ENCODE measurements around the gene RNF31. TPM values are rescaled to one million over a fixed set of nuclear protein-coding genes. Genes with fewer than 3 reads are reported as not detected.

The RNF31 gene
- polyA plus RNA-seq, 3 donors, result 41.5 to 46.9 (median 43.4) TPM

GRCh38 chr14:24181371-24182077 lies 34.2 kb downstream of the RNF31 start:
- no peak for DNase-seq (ENCODE audit: low read depth in 3 of 3, low spot score in 2 of 3)

GRCh38 chr14:24182110-24182882 lies 35.0 kb downstream of the RNF31 start:
- no peak for DNase-seq (ENCODE audit: low read depth in 3 of 3, low spot score in 2 of 3)

- DNase-seq (ENCODE audit: low read depth in 3 of 3, low spot score in 2 of 3), result no peak
Observed at GRCh38 chr14:24183014-24183481, 35.8 kb downstream of the RNF31 start.

DNA sequence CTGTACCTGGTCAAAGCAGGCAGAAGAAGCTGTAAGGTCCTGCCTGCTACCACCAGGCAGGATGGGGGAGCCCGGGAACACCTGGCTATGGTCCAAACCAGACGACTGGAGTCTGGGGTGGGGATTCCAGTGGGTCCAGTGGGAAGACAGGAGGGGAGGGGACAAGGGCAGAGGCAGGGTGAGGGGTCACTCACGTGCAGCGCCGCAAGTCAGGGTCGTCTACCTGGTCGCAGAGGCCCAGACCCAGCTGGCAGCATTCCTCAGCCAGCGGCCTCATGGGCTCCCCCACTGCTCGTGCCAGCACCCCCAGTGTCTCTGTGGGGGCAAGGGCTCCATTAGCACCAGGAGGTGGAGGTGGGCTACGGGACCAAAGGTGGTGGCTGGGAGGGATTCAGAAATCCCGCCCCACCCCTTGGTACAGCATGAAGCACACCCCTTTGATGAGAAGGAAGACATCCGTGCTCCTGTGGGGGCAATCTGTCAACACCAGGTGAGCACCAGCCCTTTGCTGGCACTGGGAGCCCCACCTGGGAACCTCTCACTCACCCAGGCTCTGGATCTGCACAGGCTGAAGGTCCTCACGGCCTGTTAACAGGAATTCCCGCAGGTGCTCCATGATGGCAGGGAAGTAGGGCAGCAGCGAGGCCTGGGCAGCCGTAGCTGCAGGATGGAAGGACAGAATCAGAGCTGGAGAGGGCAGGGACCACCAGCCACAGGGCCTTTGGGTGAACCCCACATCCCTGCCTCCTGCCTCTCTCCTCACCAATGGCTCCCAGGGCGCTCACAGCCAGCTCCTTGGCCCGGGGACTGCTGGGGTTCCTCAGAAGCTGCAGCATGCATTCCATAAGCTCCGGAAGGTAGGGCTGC lies 37.0 kb downstream of the RNF31 start:
- no peak for DNase-seq (ENCODE audit: low read depth in 3 of 3, low spot score in 2 of 3)

GRCh38 chr14:24185026-24185425 lies 37.7 kb downstream of the RNF31 start:
- no peak for DNase-seq (ENCODE audit: low read depth in 3 of 3, low spot score in 2 of 3)

DNA sequence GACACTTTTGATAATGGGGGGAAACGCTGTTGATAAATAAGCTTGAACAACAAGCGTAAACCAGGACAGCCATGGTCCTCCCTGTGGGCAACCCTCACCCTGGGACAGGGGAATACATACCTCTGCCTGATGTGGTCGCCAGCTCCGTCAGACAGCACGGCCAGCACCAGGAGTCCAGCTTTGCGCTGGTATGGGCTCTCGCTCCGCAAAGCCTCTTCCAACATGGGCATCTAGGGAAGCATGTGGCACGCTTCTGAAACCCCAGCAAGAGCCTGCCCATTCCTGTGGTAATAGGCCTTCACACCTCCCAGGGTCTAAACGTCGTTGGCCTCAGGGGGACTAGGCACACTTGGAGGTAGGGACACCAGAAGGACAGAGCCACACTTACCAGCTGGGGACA lies 38.4 kb downstream of the RNF31 start:
- DNase-seq (ENCODE audit: low read depth in 3 of 3, low spot score in 2 of 3), result no peak

DNA sequence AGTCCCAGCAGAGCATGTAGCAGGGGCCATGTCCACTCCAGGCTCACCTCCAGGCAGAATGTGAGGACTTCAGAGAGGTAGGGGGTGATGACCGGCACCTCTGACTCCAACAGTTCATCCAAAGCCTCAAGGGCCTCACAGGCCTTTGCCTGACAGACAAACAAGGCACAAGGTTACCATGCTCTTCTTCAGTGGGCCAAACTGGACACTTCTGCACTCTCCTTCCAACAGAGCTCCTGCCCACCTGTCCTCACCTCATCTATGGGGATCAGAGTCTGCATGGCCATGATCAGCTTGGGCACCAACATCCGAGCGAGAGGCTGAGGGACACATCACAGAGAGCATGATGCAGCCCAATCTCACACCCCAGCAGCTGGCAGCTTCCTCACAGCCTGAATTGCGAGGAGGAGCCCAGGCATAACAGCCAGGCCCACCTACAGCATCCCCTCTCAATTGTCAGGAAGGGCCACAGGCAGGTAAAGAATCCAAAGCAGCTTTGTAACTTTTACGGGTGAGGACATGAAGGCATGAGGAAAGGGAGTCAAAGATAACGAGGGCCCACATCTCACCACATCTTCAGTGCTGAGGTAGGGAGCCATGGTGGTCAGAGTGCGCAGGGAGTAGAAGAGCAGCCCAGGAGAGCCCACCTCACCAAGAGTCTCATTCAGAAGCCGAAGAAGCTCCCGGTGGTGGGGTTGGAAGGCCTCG lies 39.7 kb downstream of the RNF31 start:
- DNase-seq (ENCODE audit: low read depth in 3 of 3, low spot score in 2 of 3), result no peak

DNA sequence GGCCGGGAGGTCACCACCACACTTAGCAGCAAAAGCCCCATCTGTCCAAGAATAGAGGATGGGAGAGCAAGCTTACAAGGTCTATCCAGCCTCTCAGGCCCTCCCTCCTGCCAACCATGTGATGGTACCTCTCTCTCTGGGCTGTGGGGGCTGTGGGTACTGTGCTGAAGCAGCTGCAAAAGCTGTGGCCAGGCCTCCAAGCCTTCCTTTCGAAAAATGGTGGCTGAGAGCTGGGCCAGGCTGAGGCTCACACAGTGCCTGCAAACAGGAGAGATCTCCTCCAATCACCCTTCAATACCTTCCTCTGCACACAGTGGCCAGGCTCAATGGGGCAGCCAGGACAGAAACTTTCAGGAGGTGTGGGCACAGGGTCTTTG lies 40.2 kb downstream of the RNF31 start:
- no peak for DNase-seq (ENCODE audit: low read depth in 3 of 3, low spot score in 2 of 3)

GRCh38 chr14:24188251-24189058 lies 41.2 kb downstream of the RNF31 start, which contains the start of gene IPO4:
TSS of gene IPO4 (minus strand) at chr14:24188816. CDS start at chr14:24188787, 29 bp downstream.
- peak; percentile 83 to 94 (median 92) for DNase-seq (ENCODE audit: low read depth in 3 of 3, low spot score in 2 of 3)

DNA sequence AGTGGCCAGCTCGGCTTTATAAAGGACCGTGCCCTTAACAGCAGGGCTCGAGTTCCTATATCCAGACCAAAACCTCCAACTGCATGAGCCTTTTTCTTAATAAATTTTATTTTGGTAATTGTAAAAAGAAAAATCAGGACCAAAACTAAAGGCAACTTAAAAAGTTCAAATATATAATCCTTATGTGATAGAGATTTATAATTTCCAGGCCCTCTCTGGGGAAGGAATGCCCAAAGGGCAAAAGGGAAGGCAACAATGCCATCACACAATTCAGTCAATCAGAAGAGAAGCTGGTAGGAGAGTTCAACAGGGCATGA lies 41.7 kb downstream of the RNF31 start:
- no peak for DNase-seq (ENCODE audit: low read depth in 3 of 3, low spot score in 2 of 3)

- no peak for DNase-seq (ENCODE audit: low read depth in 3 of 3, low spot score in 2 of 3)
Observed at GRCh38 chr14:24189460-24189859, 42.2 kb downstream of the RNF31 start.

- DNase-seq (ENCODE audit: low read depth in 3 of 3, low spot score in 2 of 3), result no peak
Observed at GRCh38 chr14:24190416-24190815, 43.1 kb downstream of the RNF31 start.

GRCh38 chr14:24192933-24193332 lies 45.6 kb downstream of the RNF31 start:
- DNase-seq (ENCODE audit: low read depth in 3 of 3, low spot score in 2 of 3), result no peak

DNA sequence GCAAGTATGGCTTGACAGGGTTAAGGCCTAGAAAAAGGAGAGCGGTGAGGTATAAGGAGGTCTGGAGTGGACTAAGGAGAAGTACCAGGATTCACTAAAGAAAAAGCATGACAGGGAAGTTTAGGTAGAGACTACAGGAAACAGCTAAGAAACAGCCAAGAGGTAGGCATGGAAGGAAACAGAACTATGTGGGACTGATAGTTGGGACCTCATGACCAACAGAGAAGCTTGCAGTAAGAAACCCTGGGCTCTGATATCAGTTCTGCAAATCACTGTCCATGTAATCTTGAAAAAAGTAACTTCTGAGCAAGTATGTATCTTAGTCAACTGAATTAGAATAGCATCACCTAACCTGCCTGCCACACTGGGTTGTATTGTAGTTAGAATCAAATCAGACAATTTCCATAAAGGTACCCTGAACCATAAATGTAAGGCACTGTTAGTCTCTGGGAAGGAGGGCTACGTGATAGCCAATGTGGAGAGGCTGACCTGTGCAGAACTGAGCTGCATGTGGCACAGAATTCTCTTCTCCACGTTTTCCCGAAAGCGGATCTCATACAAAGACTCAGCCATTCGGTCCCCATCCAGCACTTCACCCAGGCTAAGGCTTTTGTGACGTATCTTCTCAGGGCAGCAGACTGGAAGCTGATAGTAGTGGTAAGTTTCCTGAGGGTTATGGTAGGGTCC lies 47.0 kb downstream of the RNF31 start:
- DNase-seq (ENCODE audit: low read depth in 3 of 3, low spot score in 2 of 3), result no peak

DNA sequence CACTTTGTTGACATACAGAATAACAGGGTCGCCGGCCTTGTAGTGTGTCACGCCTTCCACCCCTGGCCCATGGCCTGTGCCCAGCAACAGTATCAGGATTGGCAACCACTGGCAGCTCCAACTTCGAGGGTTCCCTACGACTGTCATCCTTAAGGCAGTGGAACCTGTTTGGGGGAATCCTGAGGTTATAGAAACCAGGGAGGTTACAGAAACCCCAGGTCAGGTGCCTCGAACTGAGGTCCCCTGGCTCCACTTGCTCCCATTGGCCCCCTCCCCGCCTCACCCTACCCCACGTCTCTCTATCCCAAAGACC lies 47.5 kb downstream of the RNF31 start:
- no peak for DNase-seq (ENCODE audit: low read depth in 3 of 3, low spot score in 2 of 3)

- DNase-seq (ENCODE audit: low read depth in 3 of 3, low spot score in 2 of 3), result peak in 1 of 3 donors; percentile 78
Observed at GRCh38 chr14:24195186-24196070, 48.1 kb downstream of the RNF31 start, which contains the start of gene TM9SF1. TSS of gene TM9SF1 (minus strand) at chr14:24195441. CDS start at chr14:24195019, 422 bp downstream.

DNA sequence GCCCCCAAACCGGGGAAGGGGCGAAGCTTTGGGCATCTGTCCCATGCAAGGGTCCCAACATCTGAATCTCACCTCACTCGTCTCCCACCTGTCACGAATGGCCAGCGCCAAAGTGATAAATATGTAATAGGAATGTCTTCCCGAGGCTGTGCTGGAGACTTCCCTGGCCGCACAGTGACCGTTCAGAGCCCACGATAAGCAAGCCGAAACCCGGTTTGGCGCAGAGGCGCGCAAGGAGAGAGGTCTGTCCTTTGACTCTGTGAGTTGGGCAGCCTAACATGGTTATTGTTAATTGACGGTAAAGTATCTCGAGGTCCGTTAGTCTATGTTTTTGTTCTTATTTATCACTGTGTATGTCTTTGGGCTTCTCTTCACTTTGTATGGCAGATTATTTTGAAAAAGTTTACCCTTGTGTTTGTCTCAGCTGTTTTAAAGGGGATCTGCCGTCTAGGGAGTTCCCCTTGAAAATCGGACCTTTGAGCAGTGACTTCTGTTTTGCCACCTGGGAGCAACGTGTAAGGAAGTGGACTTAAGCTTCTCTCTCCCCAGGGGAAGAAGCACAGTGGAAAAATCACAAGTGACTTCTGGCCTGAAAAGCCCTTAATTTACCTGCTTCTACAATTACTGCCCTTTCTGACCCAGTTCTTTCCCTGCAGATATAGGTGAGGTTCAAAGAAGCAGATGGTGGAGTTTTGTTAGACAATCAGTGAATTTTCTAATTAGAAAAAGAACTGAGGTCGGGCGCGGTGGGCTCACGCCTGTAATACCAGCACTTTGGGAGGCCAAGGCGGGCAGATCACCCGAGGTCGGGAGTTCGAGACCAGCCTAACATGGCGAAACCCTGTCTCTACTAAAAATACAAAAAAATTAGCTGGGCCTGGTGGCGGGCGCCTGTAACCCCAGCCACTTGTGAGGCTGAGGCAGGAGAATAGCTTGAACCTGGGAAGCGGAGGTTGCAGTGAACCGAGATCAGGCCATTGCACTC lies 49.1 kb downstream of the RNF31 start:
- no peak for DNase-seq (ENCODE audit: low read depth in 3 of 3, low spot score in 2 of 3)

Measured in right renal cortex interstitium (tissue), 3 donors.